ENCODE measurements around the gene OCRL.

DNA sequence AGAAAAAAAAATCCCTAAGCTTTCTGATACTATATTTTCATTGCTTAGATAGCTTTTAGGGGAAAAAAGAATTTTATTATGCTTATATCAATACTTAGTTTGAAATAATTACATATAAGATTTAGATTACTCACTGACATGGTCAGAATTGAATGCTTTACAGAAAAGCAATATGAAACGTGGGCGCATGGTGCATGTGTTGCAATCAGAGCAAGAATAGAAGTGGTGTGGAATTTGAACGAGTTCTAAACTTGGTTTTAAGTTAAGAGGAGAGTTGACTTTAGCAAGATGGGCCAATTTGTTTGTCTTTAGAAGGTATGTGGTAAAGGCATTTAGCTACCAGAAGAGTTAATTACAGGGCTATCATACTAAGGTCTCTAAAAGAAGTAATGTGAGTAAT, 21.4 kb downstream of the OCRL start:
- TF ChIP-seq CTCF (conservative IDR thresholded peaks at IDR 0.05; ENCODE audit: low read depth, low read length) (no peak), EZH2 (IDR thresholded peaks at IDR 0.05; ENCODE audit: low read length, unreplicated experiment) (no peak), EZH2phosphoT487 (IDR thresholded peaks at IDR 0.05; ENCODE audit: borderline replicate concordance, low read length) (no peak)
